ENCODE measurements around the gene ERICH3. TPM values are rescaled to one million over a fixed set of nuclear protein-coding genes. Genes with fewer than 3 reads are reported as not detected.

Gene ERICH3
- total RNA-seq, 4 donors from 2014 or later, result under 0.01 to 0.06 TPM; not detected in 2

- intact Hi-C loops (cut with DNase I), result no loop called here
- Histone ChIP-seq H3K27me3 (no peaks in the 10 kb centered on the region), H3K36me3 (no peaks in the 10 kb centered on the region), H3K4me3 (no peak overlapping the region), H3K27ac (replicated peaks in 1 of 4) (no peak overlapping the region), H3K4me1 (no peaks in the 10 kb centered on the region), H3K9me3 (no peaks in the 10 kb centered on the region)
- DNase-seq (ENCODE audit: extremely low spot score), result no peak
- no peak for TF ChIP-seq CTCF (IDR thresholded peaks at IDR 0.05)
- TF ChIP-seq POLR2AphosphoS5 (IDR thresholded peaks at IDR 0.05), result no peak
- no peak for TF ChIP-seq EP300 (IDR thresholded peaks at IDR 0.05)
- no peak for TF ChIP-seq POLR2A (IDR thresholded peaks at IDR 0.05; ENCODE audit: low read depth)
Observed at GRCh38 chr1:74683656-74684055, 10.1 kb upstream of the ERICH3 start.

- TF ChIP-seq CTCF (IDR thresholded peaks at IDR 0.05) (no peak), POLR2AphosphoS5 (IDR thresholded peaks at IDR 0.05) (no peak), POLR2A (IDR thresholded peaks at IDR 0.05; ENCODE audit: low read depth) (no peak), EP300 (IDR thresholded peaks at IDR 0.05) (no peak)
- 50% methylated on average over 2 of the region's 2 CpGs for WGBS
- no peaks in the 10 kb centered on the region for H3K9me3 ChIP-seq
- no peaks in the 10 kb centered on the region for H3K36me3 ChIP-seq
- intact Hi-C loops (cut with DNase I), result no loop called here
- DNase-seq (ENCODE audit: extremely low spot score), result no peak
- no peak overlapping the region for H3K27ac ChIP-seq (replicated peaks in 1 of 4)
- no peaks in the 10 kb centered on the region for H3K27me3 ChIP-seq
- no peak overlapping the region for H3K4me3 ChIP-seq
- H3K4me1 ChIP-seq, result no peaks in the 10 kb centered on the region
Observed at GRCh38 chr1:74681851-74682250, 8.3 kb upstream of the ERICH3 start.

- Histone ChIP-seq H3K36me3 (no peaks in the 10 kb centered on the region), H3K27ac (replicated peaks in 1 of 4) (no peak overlapping the region), H3K27me3 (no peaks in the 10 kb centered on the region), H3K4me3 (no peak overlapping the region), H3K9me3 (no peaks in the 10 kb centered on the region), H3K4me1 (no peaks in the 10 kb centered on the region)
- no peak for DNase-seq (ENCODE audit: extremely low spot score)
- TF ChIP-seq POLR2AphosphoS5 (IDR thresholded peaks at IDR 0.05) (no peak), POLR2A (IDR thresholded peaks at IDR 0.05; ENCODE audit: low read depth) (no peak), EP300 (IDR thresholded peaks at IDR 0.05) (no peak)
- WGBS, result 90% methylated on average over 4 of the region's 4 CpGs
- intact Hi-C loops (cut with DNase I), result no loop called here
Observed at GRCh38 chr1:74681449-74681848, 7.9 kb upstream of the ERICH3 start.

- H3K4me3 ChIP-seq, result no peak overlapping the region
- intact Hi-C loops (cut with DNase I), result no loop called here
- WGBS, result 46% methylated on average over 3 of the region's 3 CpGs
- no peaks in the 10 kb centered on the region for H3K36me3 ChIP-seq
- no peak for DNase-seq (ENCODE audit: extremely low spot score)
- H3K4me1 ChIP-seq, result no peaks in the 10 kb centered on the region
- no peaks in the 10 kb centered on the region for H3K27me3 ChIP-seq
- H3K27ac ChIP-seq (replicated peaks in 1 of 4), result no peak overlapping the region
- H3K9me3 ChIP-seq, result no peaks in the 10 kb centered on the region
- TF ChIP-seq POLR2A (IDR thresholded peaks at IDR 0.05; ENCODE audit: low read depth), result no peak
- no peak for TF ChIP-seq POLR2AphosphoS5 (IDR thresholded peaks at IDR 0.05)
- no peak for TF ChIP-seq EP300 (IDR thresholded peaks at IDR 0.05)
Observed at GRCh38 chr1:74681001-74681400, 7.4 kb upstream of the ERICH3 start.

- no peak overlapping the region for H3K27ac ChIP-seq (replicated peaks in 1 of 4)
- intact Hi-C loops (cut with DNase I), result no loop called here
- H3K9me3 ChIP-seq, result no peaks in the 10 kb centered on the region
- H3K27me3 ChIP-seq, result peaks cover 0 to 6% (median 0%) of the 10 kb centered on the region in 4 donors
- no peaks in the 10 kb centered on the region for H3K36me3 ChIP-seq
- H3K4me1 ChIP-seq, result no peaks in the 10 kb centered on the region
- WGBS, result 100% methylated on average over 2 of the region's 2 CpGs
- TF ChIP-seq EP300 (IDR thresholded peaks at IDR 0.05), result no peak
- no peak for TF ChIP-seq POLR2AphosphoS5 (IDR thresholded peaks at IDR 0.05)
- no peak for TF ChIP-seq POLR2A (IDR thresholded peaks at IDR 0.05; ENCODE audit: low read depth)
- TF ChIP-seq CTCF (IDR thresholded peaks at IDR 0.05), result no peak
- no peak overlapping the region for H3K4me3 ChIP-seq
- DNase-seq (ENCODE audit: extremely low spot score), result no peak
Observed at GRCh38 chr1:74679811-74680210, 6.2 kb upstream of the ERICH3 start.

- intact Hi-C loops (cut with DNase I), result no loop called here
- no peaks in the 10 kb centered on the region for H3K36me3 ChIP-seq
- no peak overlapping the region for H3K4me3 ChIP-seq
- no peaks in the 10 kb centered on the region for H3K9me3 ChIP-seq
- DNase-seq (ENCODE audit: extremely low spot score), result no peak
- peaks cover 0 to 24% (median 9%) of the 10 kb centered on the region in 4 donors for H3K27me3 ChIP-seq
- no peak overlapping the region for H3K27ac ChIP-seq (replicated peaks in 1 of 4)
- TF ChIP-seq POLR2A (IDR thresholded peaks at IDR 0.05; ENCODE audit: low read depth) (no peak), CTCF (IDR thresholded peaks at IDR 0.05) (no peak), EP300 (IDR thresholded peaks at IDR 0.05) (no peak), POLR2AphosphoS5 (IDR thresholded peaks at IDR 0.05) (no peak)
- H3K4me1 ChIP-seq, result peaks cover 0 to 13% (median 12%) of the 10 kb centered on the region in 4 donors
Observed at GRCh38 chr1:74677926-74678325, 4.3 kb upstream of the ERICH3 start.

All from esophagus muscularis mucosa (tissue), 4 donors.